GM21619 (cell line): ENCODE data around the gene MAST4.

Source experiments
- ATAC-seq: cut with Tn5 transposase; IDR thresholded peaks from one replicate; pipeline ENCODE4 v1.9.1; 2021; ENCODE audit not compliant: unreplicated experiment

Gene MAST4

DNA sequence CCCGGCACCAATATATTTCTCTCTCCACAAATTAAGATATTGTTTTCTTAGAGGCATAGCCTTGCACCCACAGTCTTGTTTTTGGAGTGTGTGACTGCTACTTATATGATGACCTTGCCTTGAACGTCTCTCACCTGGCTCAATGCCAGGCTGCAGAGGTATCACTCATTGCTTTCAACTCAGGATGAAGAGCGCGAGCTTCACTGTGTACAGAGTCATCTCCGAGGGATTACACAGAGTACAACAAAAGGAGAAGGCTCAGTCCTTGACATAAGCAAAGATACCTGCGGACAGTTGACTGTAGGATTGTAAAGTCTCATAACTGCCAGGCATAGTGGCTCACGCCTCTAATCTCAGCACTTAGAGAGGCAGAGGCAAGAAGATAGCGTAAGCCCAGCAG lies 546.6 kb downstream of the MAST4 start:
- no peak for ATAC-seq

DNA sequence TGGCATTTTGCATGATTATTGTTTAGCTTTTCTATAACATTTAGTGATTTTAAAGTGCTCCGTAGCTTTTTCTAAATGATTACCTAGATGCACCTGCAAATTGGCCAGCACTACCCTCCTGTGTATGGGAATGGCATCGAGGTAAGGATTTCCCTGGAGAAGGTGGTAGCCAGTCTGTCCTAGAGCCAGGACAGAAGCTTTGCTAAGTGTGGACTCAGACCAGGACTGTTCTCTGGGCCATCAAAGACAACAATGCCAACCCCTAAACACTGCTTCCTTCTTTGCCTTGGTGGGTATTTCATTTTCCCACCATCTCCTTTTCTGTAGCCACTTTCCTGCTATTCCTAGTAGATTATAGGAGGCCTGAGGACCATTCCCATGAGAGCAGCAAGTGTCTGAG lies 547.4 kb downstream of the MAST4 start:
- ATAC-seq = no peak

- ATAC-seq = no peak
These were observed 548.0 kb downstream of the MAST4 start for GRCh38 chr5:67144183-67144639.

GRCh38 chr5:67146574-67146973 lies 550.4 kb downstream of the MAST4 start:
- no peak for ATAC-seq

DNA sequence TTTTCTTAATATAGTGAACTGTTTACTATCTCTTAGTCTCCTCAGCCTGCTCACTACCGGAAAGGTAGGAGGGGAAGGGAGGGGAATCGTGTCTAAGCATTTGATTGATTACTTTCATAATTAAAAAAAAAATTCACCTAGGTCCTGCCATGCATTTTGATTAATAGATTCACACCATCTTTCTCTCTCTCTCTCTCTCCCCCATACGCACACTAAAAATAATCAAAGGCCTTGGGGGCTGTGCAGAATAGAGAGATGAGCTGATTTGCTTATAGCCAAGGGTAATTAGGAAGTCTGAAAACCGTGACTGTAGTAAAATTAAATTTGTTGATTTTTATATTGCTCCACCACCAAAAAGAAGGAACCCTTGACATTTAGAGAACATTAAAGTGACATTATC lies 550.8 kb downstream of the MAST4 start:
- ATAC-seq = no peak

DNA sequence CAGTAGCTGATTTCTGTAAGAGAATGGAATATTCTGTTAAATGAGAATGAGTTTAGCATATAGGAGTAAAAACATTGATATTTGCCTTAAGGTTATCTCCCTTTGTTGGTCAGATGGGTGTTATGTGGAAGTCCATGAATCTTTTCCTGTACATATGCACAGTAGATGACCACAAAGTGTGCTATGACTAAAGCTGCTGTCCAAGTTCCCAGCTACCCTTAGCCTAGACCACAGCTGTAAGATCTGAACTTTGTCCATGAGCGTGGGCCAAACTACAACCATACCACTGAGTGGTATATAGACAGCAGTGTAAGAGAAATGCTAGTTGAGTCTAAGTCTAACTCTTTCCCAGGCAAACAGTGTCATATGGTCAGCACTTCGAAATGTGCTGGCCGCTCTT lies 551.6 kb downstream of the MAST4 start:
- ATAC-seq = no peak

- ATAC-seq = no peak
These were observed 553.1 kb downstream of the MAST4 start for GRCh38 chr5:67149057-67149950.

DNA sequence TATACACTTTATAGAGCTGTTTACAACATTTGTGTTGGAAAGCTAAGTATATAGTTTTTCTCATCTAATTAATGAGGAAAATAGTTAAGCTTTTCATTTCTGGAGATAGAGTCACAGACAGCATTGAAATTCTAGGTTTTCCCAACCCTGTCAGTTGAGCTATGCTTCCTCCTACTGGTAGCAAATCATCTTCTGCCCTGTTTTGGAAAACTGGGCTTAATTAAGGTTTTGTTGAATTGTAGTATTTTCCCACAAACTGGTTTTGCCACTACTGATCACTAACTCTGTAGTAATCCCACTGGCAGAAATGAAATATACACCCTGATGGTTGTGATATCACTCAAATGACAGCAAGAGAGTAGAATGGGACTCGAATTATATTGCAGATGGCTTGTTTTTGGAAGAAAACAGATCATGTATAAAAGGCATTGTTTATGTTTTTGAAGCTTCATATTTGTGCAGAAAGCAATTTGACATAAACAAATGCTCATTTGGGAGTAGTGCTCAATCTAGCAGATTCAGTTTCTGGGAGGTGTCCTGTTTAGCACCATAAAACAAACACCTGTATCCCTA lies 553.8 kb downstream of the MAST4 start:
- no peak for ATAC-seq

- ATAC-seq = no peak
These were observed 556.2 kb downstream of the MAST4 start for GRCh38 chr5:67152400-67152799.

GRCh38 chr5:67153292-67153691 lies 557.1 kb downstream of the MAST4 start:
- no peak for ATAC-seq

GRCh38 chr5:67154556-67155206 lies 558.5 kb downstream of the MAST4 start:
- ATAC-seq = no peak

GRCh38 chr5:67156976-67157583 lies 560.9 kb downstream of the MAST4 start:
- no peak for ATAC-seq

DNA sequence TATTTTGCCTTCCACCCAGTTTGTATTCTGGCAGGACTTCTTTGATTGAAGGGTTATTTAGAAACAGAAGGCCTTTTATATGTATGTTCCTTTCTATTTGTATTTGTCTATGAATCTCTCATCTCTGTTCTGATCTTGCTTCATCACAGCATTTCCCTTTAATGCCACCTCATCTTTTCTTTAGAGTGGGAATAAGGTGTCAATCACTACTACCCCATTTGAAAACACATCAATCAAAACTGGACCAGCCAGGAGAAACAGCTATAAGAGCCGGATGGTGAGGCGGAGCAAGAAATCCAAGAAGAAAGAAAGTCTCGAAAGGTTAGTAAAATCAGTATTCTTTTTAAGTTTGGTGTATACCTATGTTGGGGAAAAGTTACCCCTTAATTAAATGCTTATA lies 564.1 kb downstream of the MAST4 start:
- no peak for ATAC-seq

DNA sequence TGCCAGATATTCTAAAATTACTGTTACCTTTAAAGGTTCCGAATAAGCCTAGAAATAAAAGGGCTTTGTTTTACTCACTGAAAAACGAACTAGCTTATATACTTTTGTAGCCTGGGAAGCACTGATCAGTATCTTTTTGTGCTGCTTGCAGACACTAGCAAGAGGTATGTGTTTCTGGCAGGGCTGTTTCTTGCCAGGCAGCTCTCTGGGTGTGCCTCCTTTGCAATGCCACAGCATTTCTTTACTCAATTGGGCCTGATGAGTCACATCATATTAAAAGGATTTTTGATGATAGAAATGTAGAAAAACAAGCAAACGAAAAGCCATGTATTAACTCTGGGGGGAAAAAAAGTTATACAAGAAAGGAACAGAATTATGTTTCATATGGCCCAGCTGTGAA lies 564.8 kb downstream of the MAST4 start:
- no peak for ATAC-seq

DNA sequence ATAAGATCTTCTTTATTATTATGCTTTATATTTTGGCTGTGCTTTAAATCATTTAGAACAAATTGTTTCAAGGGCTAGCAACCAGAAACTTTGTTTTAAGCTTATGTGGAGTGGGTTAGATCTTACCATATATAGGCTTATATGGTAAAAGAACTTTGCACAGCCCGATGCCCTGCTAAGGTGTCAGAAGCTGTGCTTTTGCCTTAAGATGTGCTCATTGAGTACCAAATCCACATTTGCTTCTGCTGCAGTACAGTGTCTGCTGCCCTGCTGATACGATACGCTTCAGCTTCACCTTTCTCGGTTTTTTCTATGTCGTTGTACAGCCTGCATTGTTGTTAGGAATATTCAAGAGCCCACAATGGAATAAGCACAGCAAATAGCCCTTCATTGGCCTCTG lies 565.6 kb downstream of the MAST4 start:
- ATAC-seq = no peak

DNA sequence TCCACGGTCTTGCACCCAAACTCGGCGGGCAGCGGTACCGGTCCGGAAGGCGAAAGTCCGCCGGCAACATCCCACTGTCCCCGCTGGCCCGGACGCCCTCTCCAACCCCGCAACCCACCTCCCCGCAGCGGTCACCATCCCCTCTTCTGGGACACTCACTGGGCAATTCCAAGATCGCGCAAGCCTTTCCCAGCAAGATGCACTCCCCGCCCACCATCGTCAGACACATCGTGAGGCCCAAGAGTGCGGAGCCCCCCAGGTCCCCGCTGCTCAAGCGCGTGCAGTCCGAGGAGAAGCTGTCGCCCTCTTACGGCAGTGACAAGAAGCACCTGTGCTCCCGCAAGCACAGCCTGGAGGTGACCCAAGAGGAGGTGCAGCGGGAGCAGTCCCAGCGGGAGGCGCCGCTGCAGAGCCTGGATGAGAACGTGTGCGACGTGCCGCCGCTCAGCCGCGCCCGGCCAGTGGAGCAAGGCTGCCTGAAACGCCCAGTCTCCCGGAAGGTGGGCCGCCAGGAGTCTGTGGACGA lies 567.1 kb downstream of the MAST4 start:
- ATAC-seq = no peak

DNA sequence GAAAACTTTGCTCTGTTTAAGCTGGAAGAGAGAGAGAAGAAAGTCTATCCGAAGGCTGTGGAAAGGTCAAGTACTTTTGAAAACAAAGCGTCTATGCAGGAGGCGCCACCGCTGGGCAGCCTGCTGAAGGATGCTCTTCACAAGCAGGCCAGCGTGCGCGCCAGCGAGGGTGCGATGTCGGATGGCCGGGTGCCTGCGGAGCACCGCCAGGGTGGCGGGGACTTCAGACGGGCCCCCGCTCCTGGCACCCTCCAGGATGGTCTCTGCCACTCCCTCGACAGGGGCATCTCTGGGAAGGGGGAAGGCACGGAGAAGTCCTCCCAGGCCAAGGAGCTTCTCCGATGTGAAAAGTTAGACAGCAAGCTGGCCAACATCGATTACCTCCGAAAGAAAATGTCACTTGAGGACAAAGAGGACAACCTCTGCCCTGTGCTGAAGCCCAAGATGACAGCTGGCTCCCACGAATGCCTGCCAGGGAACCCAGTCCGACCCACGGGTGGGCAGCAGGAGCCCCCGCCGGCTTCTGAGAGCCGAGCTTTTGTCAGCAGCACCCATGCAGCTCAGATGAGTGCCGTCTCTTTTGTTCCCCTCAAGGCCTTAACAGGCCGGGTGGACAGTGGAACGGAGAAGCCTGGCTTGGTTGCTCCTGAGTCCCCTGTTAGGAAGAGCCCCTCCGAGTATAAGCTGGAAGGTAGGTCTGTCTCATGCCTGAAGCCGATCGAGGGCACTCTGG lies 567.8 kb downstream of the MAST4 start:
- ATAC-seq = no peak

DNA sequence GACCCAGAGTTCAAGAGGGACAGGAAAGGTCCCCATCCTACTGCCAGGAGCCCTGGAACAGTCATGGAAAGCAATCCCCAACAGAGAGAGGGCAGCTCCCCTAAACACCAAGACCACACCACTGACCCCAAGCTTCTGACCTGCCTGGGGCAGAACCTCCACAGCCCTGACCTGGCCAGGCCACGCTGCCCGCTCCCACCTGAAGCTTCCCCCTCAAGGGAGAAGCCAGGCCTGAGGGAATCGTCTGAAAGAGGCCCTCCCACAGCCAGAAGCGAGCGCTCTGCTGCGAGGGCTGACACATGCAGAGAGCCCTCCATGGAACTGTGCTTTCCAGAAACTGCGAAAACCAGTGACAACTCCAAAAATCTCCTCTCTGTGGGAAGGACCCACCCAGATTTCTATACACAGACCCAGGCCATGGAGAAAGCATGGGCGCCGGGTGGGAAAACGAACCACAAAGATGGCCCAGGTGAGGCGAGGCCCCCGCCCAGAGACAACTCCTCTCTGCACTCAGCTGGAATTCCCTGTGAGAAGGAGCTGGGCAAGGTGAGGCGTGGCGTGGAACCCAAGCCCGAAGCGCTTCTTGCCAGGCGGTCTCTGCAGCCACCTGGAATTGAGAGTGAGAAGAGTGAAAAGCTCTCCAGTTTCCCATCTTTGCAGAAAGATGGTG lies 568.8 kb downstream of the MAST4 start:
- no peak for ATAC-seq

GRCh38 chr5:67165526-67166459 lies 569.6 kb downstream of the MAST4 start:
- ATAC-seq = peak; percentile 87
